HEK293T (cell line): ENCODE results near the gene PRSS56.

Experiments used
- ELF4 ChIP-seq: fragments of 450-650 bp; IDR thresholded peaks from 2 replicates; pipeline ENCODE4 v1.6.1; 2017; ENCODE audit warnings: antibody characterized with exemption
- FOXA1 ChIP-seq: fragments of 450-650 bp; IDR thresholded peaks from 2 replicates; pipeline ENCODE4 v1.6.1; 2016; ENCODE audit warnings: mild to moderate bottlenecking
- FOXK2 ChIP-seq: fragments of 450-650 bp; IDR thresholded peaks from 2 replicates; pipeline ENCODE4 v1.6.1; 2016; ENCODE audit warnings: mild to moderate bottlenecking
- FOXM1 ChIP-seq: fragments of 450-650 bp; IDR thresholded peaks from 2 replicates; pipeline ENCODE4 v1.6.1; 2017; ENCODE audit warnings: mild to moderate bottlenecking, borderline replicate concordance
- HDGF ChIP-seq: fragments of 450-650 bp; IDR thresholded peaks from 2 replicates; pipeline ENCODE4 v1.6.1; 2017; ENCODE audit warnings: antibody characterized with exemption, borderline replicate concordance
- NFRKB ChIP-seq: fragments of 450-650 bp; IDR thresholded peaks from 2 replicates; pipeline ENCODE4 v1.6.1; 2016; ENCODE audit warnings: mild to moderate bottlenecking, moderate library complexity
- SP1 ChIP-seq: fragments of 450-650 bp; IDR thresholded peaks from 2 replicates; pipeline ENCODE4 v1.6.1; 2017
- SUZ12 ChIP-seq: fragments of 450-650 bp; IDR thresholded peaks from 2 replicates; pipeline ENCODE4 v1.6.1; 2016; ENCODE audit warnings: mild to moderate bottlenecking

DNA sequence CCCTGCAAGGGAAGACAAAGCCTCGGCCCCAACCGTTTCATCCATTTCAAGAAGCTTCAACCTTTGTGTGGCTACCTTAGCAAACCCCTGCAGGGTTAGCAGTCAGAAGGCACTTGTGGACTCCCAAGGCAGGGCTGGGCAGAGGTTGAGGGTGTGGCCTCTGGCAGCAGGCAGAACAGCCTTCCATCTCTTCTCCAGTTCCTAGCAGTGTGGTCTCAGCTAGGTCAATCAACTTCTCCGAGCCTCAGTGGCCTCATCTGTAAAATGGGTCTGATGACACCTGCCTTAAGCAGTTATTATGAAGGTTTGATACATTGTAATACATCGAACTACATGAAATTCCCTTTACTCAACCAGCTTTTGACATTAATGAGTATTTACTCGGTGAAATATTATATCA, 6.8 kb upstream of the PRSS56 start:
- TF ChIP-seq SP1 (no peak), FOXK2 (no peak), HDGF (no peak), SUZ12 (no peak), ELF4 (no peak), FOXM1 (no peak), FOXA1 (no peak), NFRKB (no peak)
